ENCODE results near the gene CCDC175.

Gene CCDC175

DNA sequence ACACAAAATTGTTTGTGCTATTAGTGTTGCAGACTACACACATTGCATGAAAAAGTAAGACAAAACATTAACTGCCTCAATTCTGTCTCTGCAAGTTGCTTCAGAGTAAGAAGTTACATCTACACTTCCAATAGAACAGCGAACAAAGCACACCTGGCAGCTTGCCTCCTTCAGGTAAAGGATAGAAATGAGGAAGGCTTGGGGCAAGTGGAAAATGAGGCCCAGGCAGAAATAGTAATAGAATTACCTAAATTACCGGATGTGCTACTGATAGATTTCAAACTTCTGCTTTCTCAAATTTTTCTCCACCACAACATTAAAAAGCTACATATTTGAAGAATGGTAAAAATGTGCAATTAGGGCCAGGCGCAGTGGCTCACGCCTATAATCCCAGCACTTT, 37.7 kb downstream of the CCDC175 start:
- DNase-seq, result no peak

DNA sequence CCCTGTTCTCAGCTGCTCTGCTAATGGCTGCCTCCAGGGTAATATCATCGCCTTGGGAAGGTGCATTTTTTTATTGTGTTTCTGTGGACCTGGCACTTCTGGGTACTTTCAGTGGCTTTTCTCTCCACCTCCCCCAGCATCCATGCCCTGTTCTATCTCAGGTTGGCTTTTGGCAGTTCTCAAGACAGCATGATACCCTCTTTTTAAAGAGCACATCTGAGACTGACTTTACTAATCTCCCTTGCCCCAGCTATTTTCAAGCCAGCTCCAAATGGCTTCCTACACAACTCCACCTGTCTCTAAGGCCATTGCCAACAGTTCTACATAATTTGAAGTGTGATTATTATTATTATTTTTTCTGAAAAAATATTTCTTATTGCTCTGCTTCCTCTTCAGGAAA, 39.1 kb downstream of the CCDC175 start:
- DNase-seq, result no peak

GRCh38 chr14:59534361-59534987, 42.1 kb downstream of the CCDC175 start:
- no peak for DNase-seq

GRCh38 chr14:59532419-59532818, 44.2 kb downstream of the CCDC175 start:
- no peak for DNase-seq

GRCh38 chr14:59530349-59530748, 46.3 kb downstream of the CCDC175 start:
- no peak for DNase-seq

DNA sequence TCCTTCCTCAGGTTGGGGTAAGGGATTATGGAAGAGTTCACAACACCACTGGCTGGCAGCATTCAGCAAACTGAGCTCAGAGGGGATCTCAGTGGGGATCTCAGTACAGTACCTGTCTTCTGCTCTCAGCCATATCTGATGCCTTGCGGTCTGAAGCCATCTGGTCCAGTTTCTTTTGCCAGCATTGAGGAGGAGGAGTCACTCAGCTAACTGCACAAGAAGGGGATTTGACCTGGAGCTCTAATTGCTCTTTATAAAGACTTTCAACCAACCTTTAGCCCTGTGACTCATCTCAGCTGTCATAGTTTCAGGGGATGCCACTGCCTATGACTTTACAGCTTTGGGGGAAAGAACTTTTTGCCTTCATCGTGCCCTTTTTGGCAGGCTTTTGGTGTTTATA, 47.4 kb downstream of the CCDC175 start:
- DNase-seq, result no peak

DNA sequence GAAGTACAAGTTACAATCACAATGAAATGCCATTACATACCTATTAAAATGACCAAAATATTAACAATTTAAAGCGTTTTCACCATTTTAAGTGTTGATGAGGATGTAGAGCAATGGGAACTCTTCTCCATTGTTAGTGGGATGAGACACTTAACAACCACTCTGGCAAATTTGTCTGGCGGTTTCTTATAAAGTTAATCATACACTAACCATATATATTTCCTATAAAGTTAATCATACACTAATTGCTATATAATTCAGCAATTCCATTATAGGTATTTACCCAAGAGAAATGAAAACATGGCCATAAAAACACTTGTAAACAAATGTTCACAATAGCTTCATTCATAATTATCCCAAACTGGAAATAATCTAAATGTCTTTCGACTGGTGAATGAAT, 56.4 kb downstream of the CCDC175 start:
- no peak for DNase-seq

- DNase-seq, result no peak
These were observed 64.6 kb downstream of the CCDC175 start for GRCh38 chr14:59511916-59512575.

GRCh38 chr14:59510966-59511365, 65.6 kb downstream of the CCDC175 start:
- DNase-seq, result no peak

- DNase-seq, result no peak
These were observed 66.6 kb downstream of the CCDC175 start for GRCh38 chr14:59510001-59510400.

DNA sequence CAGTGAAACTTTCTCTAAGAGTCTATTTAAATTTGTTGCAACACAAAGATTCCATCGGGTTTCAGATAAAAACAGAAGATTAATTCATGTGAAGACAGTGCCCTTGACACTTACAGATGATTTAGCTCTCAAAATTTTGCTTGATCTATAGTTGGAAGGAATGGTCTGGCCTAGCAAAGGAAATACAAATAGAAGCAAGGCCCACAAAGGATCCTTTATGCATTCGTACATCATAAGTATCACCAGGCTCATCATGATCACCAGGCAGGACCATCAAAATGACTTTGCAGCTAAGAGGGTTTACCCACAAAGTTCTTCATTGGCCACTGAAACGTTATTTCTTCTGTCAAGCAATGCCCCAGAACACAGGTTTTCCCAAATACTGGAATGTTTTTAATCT, 67.5 kb downstream of the CCDC175 start:
- no peak for DNase-seq

GRCh38 chr14:59507752-59508103, 68.9 kb downstream of the CCDC175 start:
- no peak for DNase-seq

DNA sequence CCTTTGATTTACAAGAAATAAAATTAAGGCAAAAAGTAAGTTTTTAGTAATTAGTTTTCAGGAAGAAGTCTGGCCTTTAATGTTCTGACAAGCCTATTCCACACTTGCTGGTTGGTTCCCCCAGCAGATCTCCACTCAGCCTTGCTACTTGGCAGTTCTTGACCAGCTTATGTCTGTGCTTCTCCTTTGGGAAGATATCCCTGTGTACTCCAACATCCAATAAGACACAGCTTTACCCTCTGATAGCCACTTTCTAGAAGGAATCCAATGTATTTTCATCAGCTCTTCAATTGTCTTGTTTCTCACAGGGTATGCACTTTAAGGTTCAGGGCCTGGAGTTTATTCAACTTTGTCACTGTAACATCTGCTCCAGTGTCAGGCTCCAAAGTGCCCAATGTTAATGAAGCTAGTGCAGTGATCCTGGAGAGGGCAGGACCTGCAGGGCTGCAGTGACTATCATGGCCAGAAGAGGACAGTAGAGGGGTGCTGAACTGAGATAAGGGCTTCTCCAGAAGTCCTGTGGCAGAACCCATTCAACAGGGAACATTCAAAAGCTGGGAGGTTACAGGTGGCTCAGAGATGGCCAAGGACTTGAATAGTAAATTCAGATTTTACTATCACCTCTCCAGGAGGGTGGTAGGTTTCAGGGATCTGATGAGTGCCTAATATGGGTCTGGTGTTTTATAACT, 69.4 kb downstream of the CCDC175 start:
- DNase-seq, result peak; percentile 41

GRCh38 chr14:59503256-59503655, 73.4 kb downstream of the CCDC175 start:
- no peak for DNase-seq

GRCh38 chr14:59500732-59501131, 75.9 kb downstream of the CCDC175 start:
- no peak for DNase-seq

DNA sequence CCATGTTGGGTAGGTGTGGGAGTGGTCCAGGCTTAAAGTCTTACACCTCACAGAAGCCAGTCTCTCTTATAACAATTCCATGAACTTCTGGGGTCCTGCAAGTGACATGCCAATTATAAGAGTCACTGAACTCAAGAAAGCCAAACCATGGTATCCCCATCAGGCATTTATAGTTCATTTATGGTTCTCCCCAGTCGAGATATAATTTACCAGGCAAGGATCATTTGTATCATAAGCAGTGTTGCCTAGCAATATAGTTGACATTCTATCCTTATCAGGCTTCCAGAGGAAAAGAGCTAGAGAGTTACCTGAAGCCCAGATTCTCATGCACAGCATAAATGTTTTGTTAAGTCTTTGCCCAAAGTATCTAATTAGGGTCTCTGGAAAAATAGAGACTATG, 84.2 kb downstream of the CCDC175 start:
- DNase-seq, result no peak

DNA sequence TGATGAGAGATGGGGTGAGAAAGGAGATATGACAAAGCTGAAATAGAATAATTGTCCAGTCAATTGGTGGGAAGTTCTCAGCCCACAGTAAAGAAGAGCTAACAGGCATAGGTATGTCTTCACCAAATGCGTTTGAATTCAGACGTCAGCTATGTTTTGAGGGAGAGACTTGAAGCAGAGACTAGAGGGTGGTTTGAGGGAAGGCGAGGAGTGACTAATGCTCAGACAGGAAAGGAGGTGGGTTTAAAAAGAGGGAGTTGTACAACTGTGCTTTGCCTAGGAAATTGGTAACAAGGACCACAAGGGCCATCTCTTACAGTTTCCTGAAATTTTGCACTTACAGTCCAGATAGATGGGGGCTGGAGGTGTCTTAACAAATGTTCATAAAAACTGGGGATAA, 85.9 kb downstream of the CCDC175 start:
- DNase-seq, result no peak

DNA sequence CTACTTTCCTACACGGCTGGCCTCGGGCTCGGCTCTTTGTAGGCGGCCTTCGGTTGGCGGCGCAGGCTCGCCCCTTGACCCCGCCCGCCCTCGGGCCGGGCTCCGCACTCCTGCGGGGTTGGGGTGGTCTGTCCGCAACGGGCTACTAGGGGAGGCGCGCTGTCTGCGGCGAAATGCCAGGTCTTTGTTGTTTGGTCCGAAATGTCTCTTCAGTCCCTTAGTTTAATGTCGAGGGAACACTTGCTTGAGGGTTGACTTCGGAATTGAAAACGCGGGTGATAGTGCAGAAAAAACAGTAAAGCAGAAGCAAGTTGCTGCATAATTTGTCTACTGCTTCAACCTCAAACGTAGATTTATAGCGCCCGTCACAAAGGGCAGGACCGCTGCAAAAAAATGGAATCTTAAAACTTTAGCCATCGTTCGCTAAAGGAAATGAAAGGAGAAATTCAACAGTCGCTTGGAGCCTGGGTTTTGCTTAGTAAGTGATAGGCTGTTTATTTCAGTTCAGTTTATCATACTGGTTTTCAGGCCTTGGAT, 91.9 kb downstream of the CCDC175 start:
- no peak for DNase-seq

GRCh38 chr14:59483819-59484638, 92.6 kb downstream of the CCDC175 start, which contains the start of the genes JKAMP and L3HYPDH:
Gene JKAMP, plus strand, starts transcription at chr14:59484517. Its CDS starts 73 bp downstream, at chr14:59484590.
Gene L3HYPDH, minus strand, starts transcription at chr14:59484408. Its CDS starts 92 bp downstream, at chr14:59484316.
- DNase-seq, result peak; percentile 96

GRCh38 chr14:59483363-59483762, 93.2 kb downstream of the CCDC175 start:
- peak; percentile 62 for DNase-seq

- peak; percentile 95 for DNase-seq
These were observed 93.9 kb downstream of the CCDC175 start for GRCh38 chr14:59482541-59483331.
